ENCODE results near the gene MXRA7. TPM values are rescaled to one million over a fixed set of nuclear protein-coding genes. Genes with fewer than 3 reads are reported as not detected.

MXRA7 gene
- total RNA-seq, 1 experiment from 2014 or later = 33.6 TPM

DNA sequence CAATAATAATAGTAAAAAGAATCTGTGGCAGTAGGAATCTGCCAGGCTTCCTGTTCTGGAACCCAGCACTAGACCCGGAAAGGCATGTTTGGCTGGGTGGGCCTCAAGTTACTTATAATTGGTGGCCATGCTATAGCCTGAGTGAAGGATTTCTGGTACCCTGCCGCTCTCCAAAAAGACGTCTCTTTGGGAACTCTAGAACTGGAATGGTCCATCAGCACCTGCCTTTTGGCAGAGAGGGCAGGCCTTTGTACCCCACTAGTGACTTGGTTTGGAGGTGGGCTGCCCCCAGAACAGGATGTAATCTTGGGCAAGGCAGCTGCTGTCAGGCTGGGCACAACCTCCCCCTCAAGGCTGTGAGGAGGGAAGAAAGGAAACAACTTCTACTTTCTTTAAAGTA lies 37.9 kb downstream of the MXRA7 start:
- Mint-ChIP-seq H3K9me3 (ENCODE audit: unreplicated experiment) (no peaks in the 10 kb centered on the region), H3K27ac (ENCODE audit: low read depth, unreplicated experiment) (peak overlapping the region; percentile 92), H3K36me3 (ENCODE audit: insufficient read depth, unreplicated experiment) (no peaks in the 10 kb centered on the region), H3K4me1 (ENCODE audit: insufficient read depth, unreplicated experiment) (no peaks in the 10 kb centered on the region), H3K27me3 (ENCODE audit: insufficient read depth, unreplicated experiment) (no peaks in the 10 kb centered on the region), H3K4me3 (ENCODE audit: unreplicated experiment) (peak overlapping the region; percentile 89)
- no peak for DNase-seq (ENCODE audit: unreplicated experiment)
- ChIA-PET CTCF (interaction anchor here (0.7 kb wide), 1 partner anchor 56 kb away, joined by 3 read pairs; no protein-coding TSS in a partner anchor), POLR2A (interaction anchor here (1.5 to 2.2 kb wide), 3 partner anchors 8 to 14 kb away, joined by 3 to 10 read pairs (median 5); no protein-coding TSS in a partner anchor)
- TF ChIP-seq, protein P1, sequence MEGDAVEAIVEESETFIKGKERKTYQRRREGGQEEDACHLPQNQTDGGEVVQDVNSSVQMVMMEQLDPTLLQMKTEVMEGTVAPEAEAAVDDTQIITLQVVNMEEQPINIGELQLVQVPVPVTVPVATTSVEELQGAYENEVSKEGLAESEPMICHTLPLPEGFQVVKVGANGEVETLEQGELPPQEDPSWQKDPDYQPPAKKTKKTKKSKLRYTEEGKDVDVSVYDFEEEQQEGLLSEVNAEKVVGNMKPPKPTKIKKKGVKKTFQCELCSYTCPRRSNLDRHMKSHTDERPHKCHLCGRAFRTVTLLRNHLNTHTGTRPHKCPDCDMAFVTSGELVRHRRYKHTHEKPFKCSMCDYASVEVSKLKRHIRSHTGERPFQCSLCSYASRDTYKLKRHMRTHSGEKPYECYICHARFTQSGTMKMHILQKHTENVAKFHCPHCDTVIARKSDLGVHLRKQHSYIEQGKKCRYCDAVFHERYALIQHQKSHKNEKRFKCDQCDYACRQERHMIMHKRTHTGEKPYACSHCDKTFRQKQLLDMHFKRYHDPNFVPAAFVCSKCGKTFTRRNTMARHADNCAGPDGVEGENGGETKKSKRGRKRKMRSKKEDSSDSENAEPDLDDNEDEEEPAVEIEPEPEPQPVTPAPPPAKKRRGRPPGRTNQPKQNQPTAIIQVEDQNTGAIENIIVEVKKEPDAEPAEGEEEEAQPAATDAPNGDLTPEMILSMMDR (IDR thresholded peaks at IDR 0.05; ENCODE audit: unreplicated experiment) = no peak
- intact Hi-C loops (cut with micrococcal nuclease) = no loop called here
- BruUV-seq (replicated peaks) = no TSS peak

DNA sequence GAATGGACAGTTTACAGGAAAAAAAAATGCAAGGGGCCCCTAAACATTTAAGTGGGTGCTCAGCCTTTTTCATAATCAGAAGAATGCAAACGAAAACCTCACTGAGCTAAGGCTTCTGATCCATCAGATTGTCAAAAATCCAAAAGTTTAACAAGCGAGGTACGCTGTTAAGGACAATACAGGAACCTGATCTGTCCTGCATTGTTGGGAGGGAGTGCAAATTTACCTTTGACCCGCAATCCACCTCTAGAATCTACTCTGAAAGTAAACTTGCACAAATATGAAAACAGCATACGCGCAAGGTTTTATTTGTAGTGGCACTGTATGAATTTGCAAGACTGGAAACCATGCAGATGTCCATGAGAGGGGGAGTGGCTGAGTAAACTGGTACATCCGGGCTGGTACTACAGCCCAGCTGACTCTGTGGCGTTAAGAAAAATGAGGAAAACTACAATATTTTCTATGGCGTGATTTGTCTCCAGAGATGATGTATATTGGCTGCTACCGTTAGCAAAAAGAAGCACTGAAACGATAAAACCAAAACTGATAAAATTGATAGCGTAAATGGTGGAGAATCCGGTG lies 38.4 kb downstream of the MXRA7 start:
- no TSS peak for BruUV-seq (replicated peaks)
- Mint-ChIP-seq H3K4me3 (ENCODE audit: unreplicated experiment) (peak overlapping the region; percentile 89), H3K36me3 (ENCODE audit: insufficient read depth, unreplicated experiment) (no peaks in the 10 kb centered on the region)

DNA sequence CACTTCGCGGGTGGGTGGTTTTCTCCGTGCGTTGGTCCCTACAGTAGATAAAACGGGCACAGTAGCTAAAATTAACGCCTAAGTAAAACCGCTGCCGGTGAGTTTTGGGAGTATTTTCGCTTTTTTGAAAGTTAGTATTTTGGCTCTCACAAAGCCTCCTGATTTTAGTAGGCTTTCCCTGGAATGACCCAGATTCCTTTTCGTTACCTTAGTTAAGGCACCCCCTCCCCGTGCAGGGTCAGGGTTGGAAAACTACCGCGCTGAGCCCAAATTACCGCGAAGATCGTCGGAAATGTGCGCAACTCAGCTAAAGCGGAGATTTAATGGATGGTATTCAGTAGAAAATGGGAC lies 38.9 kb downstream of the MXRA7 start:
- Mint-ChIP-seq H3K4me1 (ENCODE audit: insufficient read depth, unreplicated experiment) (no peaks in the 10 kb centered on the region), H3K4me3 (ENCODE audit: unreplicated experiment) (peak overlapping the region; percentile 89), H3K9me3 (ENCODE audit: unreplicated experiment) (no peaks in the 10 kb centered on the region), H3K27ac (ENCODE audit: low read depth, unreplicated experiment) (peak overlapping the region; percentile 92), H3K27me3 (ENCODE audit: insufficient read depth, unreplicated experiment) (no peaks in the 10 kb centered on the region), H3K36me3 (ENCODE audit: insufficient read depth, unreplicated experiment) (no peaks in the 10 kb centered on the region)
- intact Hi-C loops (cut with micrococcal nuclease) = no loop called here
- ChIA-PET POLR2A (interaction anchor here (0.6 to 2.2 kb wide), 29 partner anchors 9 to 642 kb away, joined by 3 to 24 read pairs (median 5); partner anchors contain the start of genes JMJD6, METTL23 and ST6GALNAC2), CTCF (interaction anchor here (0.9 to 1.9 kb wide), 3 partner anchors 9 to 48 kb away, joined by 3 to 8 read pairs (median 3); no protein-coding TSS in a partner anchor)
- no peak for DNase-seq (ENCODE audit: unreplicated experiment)
- TF ChIP-seq, protein P1 (IDR thresholded peaks at IDR 0.05; ENCODE audit: unreplicated experiment) = no peak
- BruUV-seq (replicated peaks) = TSS peak; percentile 88

More for the DNA sequence above, 38.4 kb downstream of the MXRA7 start:
- Mint-ChIP-seq H3K9me3 (ENCODE audit: unreplicated experiment) (no peaks in the 10 kb centered on the region), H3K4me1 (ENCODE audit: insufficient read depth, unreplicated experiment) (no peaks in the 10 kb centered on the region), H3K27me3 (ENCODE audit: insufficient read depth, unreplicated experiment) (no peaks in the 10 kb centered on the region), H3K27ac (ENCODE audit: low read depth, unreplicated experiment) (peak overlapping the region; percentile 92)
- intact Hi-C loops (cut with micrococcal nuclease) = no loop called here
- TF ChIP-seq, protein P1 (IDR thresholded peaks at IDR 0.05; ENCODE audit: unreplicated experiment) = no peak
- ChIA-PET POLR2A (interaction anchor here (0.6 to 2.2 kb wide), 25 partner anchors 9 to 173 kb away, joined by 3 to 24 read pairs (median 6); partner anchors contain the start of genes JMJD6, METTL23 and ST6GALNAC2), CTCF (interaction anchor here (0.7 to 1.9 kb wide), 3 partner anchors 9 to 56 kb away, joined by 3 to 8 read pairs (median 3); no protein-coding TSS in a partner anchor)
- no peak for DNase-seq (ENCODE audit: unreplicated experiment)

GRCh38 chr17:76671123-76671911 lies 39.4 kb downstream of the MXRA7 start:
- Mint-ChIP-seq H3K27ac (ENCODE audit: low read depth, unreplicated experiment) (peak overlapping the region; percentile 92), H3K9me3 (ENCODE audit: unreplicated experiment) (no peaks in the 10 kb centered on the region), H3K4me1 (ENCODE audit: insufficient read depth, unreplicated experiment) (no peaks in the 10 kb centered on the region), H3K27me3 (ENCODE audit: insufficient read depth, unreplicated experiment) (no peaks in the 10 kb centered on the region), H3K4me3 (ENCODE audit: unreplicated experiment) (peak overlapping the region; percentile 89), H3K36me3 (ENCODE audit: insufficient read depth, unreplicated experiment) (no peaks in the 10 kb centered on the region)
- peak; percentile 100 for DNase-seq (ENCODE audit: unreplicated experiment)
- POLR2A ChIA-PET = interaction anchor here (0.6 to 2.2 kb wide), 28 partner anchors 9 to 642 kb away, joined by 3 to 24 read pairs (median 5); partner anchors contain the start of genes JMJD6, METTL23 and ST6GALNAC2
- CTCF ChIA-PET = interaction anchor here (0.6 to 1.9 kb wide), 6 partner anchors 9 to 47 kb away, joined by 3 to 8 read pairs (median 3); partner anchors contain the start of gene MXRA7
- TF ChIP-seq, protein P1 (IDR thresholded peaks at IDR 0.05; ENCODE audit: unreplicated experiment) = no peak
- BruUV-seq (replicated peaks) = no TSS peak
- intact Hi-C loops (cut with micrococcal nuclease) = no loop called here
